ENCODE data around the gene NHLH2. TPM values are rescaled to one million over a fixed set of nuclear protein-coding genes. Genes with fewer than 3 reads are reported as not detected.

Gene NHLH2
- total RNA-seq, 2 donors from 2014 or later: 1.4 to 2.1 TPM

DNA sequence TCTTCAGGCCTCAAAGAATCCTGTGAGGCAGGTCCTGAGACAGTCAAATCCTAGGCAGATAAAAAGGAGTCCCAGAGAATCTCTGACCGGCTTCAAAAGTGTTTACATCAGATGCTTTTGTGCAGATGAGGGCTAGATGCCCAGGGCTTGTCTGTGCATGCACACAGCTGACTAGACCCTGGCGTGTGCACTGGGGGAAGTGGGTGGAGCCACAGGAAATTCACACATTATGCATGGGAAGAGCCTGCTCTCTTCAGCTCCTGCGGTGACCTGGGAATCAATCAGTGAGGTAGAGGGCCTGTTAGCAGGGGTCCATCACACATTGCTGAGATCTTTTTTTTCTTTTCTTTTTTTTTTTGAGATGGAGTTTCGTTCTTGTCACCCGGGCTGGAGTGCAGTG lies 36.6 kb upstream of the NHLH2 start:
- Mint-ChIP-seq H3K4me1 (peaks cover 23% of the 10 kb centered on the region), H3K36me3 (ENCODE audit: low read depth) (no peaks in the 10 kb centered on the region), H3K9me3 (no peaks in the 10 kb centered on the region), H3K27ac (no peak overlapping the region), H3K27me3 (ENCODE audit: insufficient read depth) (peaks cover 6% of the 10 kb centered on the region), H3K4me3 (no peak overlapping the region)
- WGBS, 2 experiments (ENCODE audit: insufficient coverage in 1 of 2, insufficient read length in 1 of 2): 41 to 51% methylated on average over 2 to 3 of the region's 5 CpGs
- Histone ChIP-seq H3K4me3 (ENCODE audit: low read length) (no peak overlapping the region), H3K27me3 (ENCODE audit: control insufficient read depth, insufficient read depth, low read length, poor library complexity, severe bottlenecking) (no peaks in the 10 kb centered on the region), H3K36me3 (ENCODE audit: control insufficient read depth, insufficient read depth, low read length) (no peaks in the 10 kb centered on the region), H3K9ac (ENCODE audit: extremely low read depth, low read length, poor library complexity, severe bottlenecking) (no peak overlapping the region), H3K27ac (ENCODE audit: low read depth, low read length) (peak overlapping the region; percentile 21), H3K9me3 (ENCODE audit: control insufficient read depth, low read length) (no peaks in the 10 kb centered on the region), H3K4me1 (ENCODE audit: control insufficient read depth, insufficient read depth, low read length) (no peaks in the 10 kb centered on the region)
- DNase-seq: peak; percentile 88
- TF ChIP-seq, protein P1, sequence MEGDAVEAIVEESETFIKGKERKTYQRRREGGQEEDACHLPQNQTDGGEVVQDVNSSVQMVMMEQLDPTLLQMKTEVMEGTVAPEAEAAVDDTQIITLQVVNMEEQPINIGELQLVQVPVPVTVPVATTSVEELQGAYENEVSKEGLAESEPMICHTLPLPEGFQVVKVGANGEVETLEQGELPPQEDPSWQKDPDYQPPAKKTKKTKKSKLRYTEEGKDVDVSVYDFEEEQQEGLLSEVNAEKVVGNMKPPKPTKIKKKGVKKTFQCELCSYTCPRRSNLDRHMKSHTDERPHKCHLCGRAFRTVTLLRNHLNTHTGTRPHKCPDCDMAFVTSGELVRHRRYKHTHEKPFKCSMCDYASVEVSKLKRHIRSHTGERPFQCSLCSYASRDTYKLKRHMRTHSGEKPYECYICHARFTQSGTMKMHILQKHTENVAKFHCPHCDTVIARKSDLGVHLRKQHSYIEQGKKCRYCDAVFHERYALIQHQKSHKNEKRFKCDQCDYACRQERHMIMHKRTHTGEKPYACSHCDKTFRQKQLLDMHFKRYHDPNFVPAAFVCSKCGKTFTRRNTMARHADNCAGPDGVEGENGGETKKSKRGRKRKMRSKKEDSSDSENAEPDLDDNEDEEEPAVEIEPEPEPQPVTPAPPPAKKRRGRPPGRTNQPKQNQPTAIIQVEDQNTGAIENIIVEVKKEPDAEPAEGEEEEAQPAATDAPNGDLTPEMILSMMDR (conservative IDR thresholded peaks at IDR 0.05): no peak

DNA sequence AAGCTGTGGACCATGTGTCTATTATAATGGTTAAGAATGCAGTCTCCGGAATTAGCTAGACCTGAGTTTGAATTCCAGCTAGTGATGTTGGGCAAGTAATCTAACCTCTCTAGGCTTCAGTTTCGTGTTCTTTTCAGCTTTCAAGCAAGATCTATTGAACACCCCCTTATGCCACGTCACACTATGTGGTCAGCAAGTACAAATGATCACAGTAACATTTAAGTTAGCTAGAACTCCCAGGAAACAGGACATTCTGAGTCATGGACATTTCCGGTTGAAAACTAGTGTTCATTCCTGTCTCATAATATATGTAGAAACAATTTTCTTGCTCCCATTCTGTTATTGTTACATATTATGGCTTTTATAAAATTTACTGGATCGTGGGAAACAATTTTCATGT lies 34.0 kb upstream of the NHLH2 start:
- Histone ChIP-seq H3K4me1 (ENCODE audit: control insufficient read depth, insufficient read depth, low read length) (no peaks in the 10 kb centered on the region), H3K9ac (ENCODE audit: extremely low read depth, low read length, poor library complexity, severe bottlenecking) (no peak overlapping the region), H3K9me3 (ENCODE audit: control insufficient read depth, low read length) (no peaks in the 10 kb centered on the region), H3K4me3 (ENCODE audit: low read length) (no peak overlapping the region), H3K27ac (ENCODE audit: low read depth, low read length) (no peak overlapping the region), H3K36me3 (ENCODE audit: control insufficient read depth, insufficient read depth, low read length) (no peaks in the 10 kb centered on the region), H3K27me3 (ENCODE audit: control insufficient read depth, insufficient read depth, low read length, poor library complexity, severe bottlenecking) (no peaks in the 10 kb centered on the region)
- TF ChIP-seq, protein P1 (conservative IDR thresholded peaks at IDR 0.05): no peak
- H3K27ac Mint-ChIP-seq: no peak overlapping the region
- WGBS, 2 experiments (ENCODE audit: insufficient coverage in 1 of 2, insufficient read length in 1 of 2): 93 to 97% methylated on average over 3 to 4 of the region's 5 CpGs
- H3K27me3 Mint-ChIP-seq (ENCODE audit: insufficient read depth): peaks cover 6% of the 10 kb centered on the region
- H3K4me3 Mint-ChIP-seq: no peak overlapping the region
- no peaks in the 10 kb centered on the region for H3K36me3 Mint-ChIP-seq (ENCODE audit: low read depth)
- H3K9me3 Mint-ChIP-seq: no peaks in the 10 kb centered on the region
- DNase-seq: no peak
- H3K4me1 Mint-ChIP-seq: peaks cover 15% of the 10 kb centered on the region

DNA sequence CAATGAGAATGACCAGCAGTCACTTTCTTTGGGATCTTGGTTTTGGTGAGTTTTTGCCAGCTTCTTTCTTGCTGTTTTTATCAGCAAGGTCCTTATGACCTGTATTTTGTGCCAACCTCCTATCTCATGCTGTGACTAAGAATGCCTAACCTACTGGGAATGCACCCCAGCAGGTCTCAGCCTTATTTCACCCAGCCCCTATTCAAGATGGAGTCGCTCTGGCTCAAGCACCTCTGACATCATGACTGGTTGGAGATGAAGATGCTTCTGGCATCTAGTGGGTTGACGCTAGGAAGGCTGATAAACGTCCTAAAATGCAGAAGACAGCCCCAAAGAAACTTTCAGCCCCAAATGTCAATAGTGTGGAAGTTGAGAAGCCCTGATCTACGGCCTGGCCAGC lies 33.6 kb upstream of the NHLH2 start:
- Mint-ChIP-seq H3K27me3 (ENCODE audit: insufficient read depth) (peaks cover 6% of the 10 kb centered on the region), H3K36me3 (ENCODE audit: low read depth) (no peaks in the 10 kb centered on the region), H3K27ac (no peak overlapping the region), H3K4me1 (peaks cover 14% of the 10 kb centered on the region), H3K4me3 (no peak overlapping the region), H3K9me3 (no peaks in the 10 kb centered on the region)
- Histone ChIP-seq H3K9ac (ENCODE audit: extremely low read depth, low read length, poor library complexity, severe bottlenecking) (no peak overlapping the region), H3K27me3 (ENCODE audit: control insufficient read depth, insufficient read depth, low read length, poor library complexity, severe bottlenecking) (no peaks in the 10 kb centered on the region), H3K4me3 (ENCODE audit: low read length) (no peak overlapping the region), H3K27ac (ENCODE audit: low read depth, low read length) (no peak overlapping the region), H3K4me1 (ENCODE audit: control insufficient read depth, insufficient read depth, low read length) (no peaks in the 10 kb centered on the region), H3K36me3 (ENCODE audit: control insufficient read depth, insufficient read depth, low read length) (no peaks in the 10 kb centered on the region), H3K9me3 (ENCODE audit: control insufficient read depth, low read length) (no peaks in the 10 kb centered on the region)
- WGBS, 2 experiments (ENCODE audit: insufficient coverage in 1 of 2, insufficient read length in 1 of 2): 91 to 93% methylated on average over 1 to 4 of the region's 4 CpGs
- TF ChIP-seq, protein P1 (conservative IDR thresholded peaks at IDR 0.05): no peak
- DNase-seq: no peak
